22Rv1 (cell line): ENCODE results near the gene IL31RA.
"Not testable (repeated sequence)": the region's sequence is repeated elsewhere in the genome, so short reads cannot be mapped to it uniquely, and the experiment has no call there.

Source experiments
- CTCF ChIP-seq: fragments of 450-650 bp; IDR thresholded peaks from 2 replicates; pipeline ENCODE4 v1.5.1; 2017; ENCODE audit warnings: mild to moderate bottlenecking
- ZFX ChIP-seq: fragments of 450-650 bp; IDR thresholded peaks from 2 replicates; pipeline ENCODE4 v1.6.1; 2017; ENCODE audit warnings: antibody characterized with exemption, borderline replicate concordance

- TF ChIP-seq CTCF, ZFX: not testable (repeated sequence)
These were observed 90.0 kb downstream of the IL31RA start for GRCh38 chr5:55941154-55941553.
